Suprapubic skin (tissue), 3 donors: Measurements from ENCODE around the gene TTC29.

Source experiments
- EP300 ChIP-seq: sonication (generic); formaldehyde crosslinking; IDR thresholded peaks from one replicate; pipeline ENCODE4 v1.6.1; 2017; ENCODE audit warnings: antibody characterized with exemption
- TF ChIP-seq, protein P1 (sequence below), 2 donors: fragments of 200-600 bp in 1 of 2; fragments of 450-650 bp in 1 of 2; sonication (generic) in 1 of 2; IDR thresholded peaks; one replicate each; pipeline ENCODE4 v1.5.1; 2016 to 2019; ENCODE audit warnings: antibody characterized with exemption in 2 of 2, mild to moderate bottlenecking in 1 of 2, moderate library complexity in 1 of 2

DNA sequence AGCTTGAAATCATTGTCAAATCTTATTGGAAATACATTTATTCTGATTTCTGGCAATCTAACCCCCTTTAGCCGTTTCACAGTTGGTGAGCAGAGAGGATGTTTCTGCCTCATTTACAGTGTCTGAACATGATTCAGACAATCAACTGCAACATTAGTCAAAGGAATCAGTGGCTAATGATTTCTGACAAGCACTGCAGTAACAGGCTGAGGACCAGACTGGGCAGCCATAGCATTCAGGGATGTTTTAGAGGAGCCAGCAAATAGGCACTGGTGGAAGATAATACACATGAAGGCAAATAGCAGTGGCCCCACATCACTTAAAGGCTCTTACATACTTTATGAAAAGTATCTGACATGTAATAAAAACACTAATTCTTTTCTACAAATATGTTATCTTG is 102.8 kb downstream of the TTC29 start:
- TF ChIP-seq, protein P1, sequence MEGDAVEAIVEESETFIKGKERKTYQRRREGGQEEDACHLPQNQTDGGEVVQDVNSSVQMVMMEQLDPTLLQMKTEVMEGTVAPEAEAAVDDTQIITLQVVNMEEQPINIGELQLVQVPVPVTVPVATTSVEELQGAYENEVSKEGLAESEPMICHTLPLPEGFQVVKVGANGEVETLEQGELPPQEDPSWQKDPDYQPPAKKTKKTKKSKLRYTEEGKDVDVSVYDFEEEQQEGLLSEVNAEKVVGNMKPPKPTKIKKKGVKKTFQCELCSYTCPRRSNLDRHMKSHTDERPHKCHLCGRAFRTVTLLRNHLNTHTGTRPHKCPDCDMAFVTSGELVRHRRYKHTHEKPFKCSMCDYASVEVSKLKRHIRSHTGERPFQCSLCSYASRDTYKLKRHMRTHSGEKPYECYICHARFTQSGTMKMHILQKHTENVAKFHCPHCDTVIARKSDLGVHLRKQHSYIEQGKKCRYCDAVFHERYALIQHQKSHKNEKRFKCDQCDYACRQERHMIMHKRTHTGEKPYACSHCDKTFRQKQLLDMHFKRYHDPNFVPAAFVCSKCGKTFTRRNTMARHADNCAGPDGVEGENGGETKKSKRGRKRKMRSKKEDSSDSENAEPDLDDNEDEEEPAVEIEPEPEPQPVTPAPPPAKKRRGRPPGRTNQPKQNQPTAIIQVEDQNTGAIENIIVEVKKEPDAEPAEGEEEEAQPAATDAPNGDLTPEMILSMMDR (IDR thresholded peaks at IDR 0.05): no peak
- no peak for TF ChIP-seq EP300
